ENCODE data around the gene MBD5.

- TF ChIP-seq CTCF (IDR thresholded peaks at IDR 0.05) (no peak), POLR2A (IDR thresholded peaks at IDR 0.05) (no peak)
Measured at GRCh38 chr2:148292431-148292830, 271.5 kb downstream of the MBD5 start.
